GM21737 (cell line): ENCODE results near the gene SERHL2.
"Not testable (repeated sequence)": the region's sequence is repeated elsewhere in the genome, so short reads cannot be mapped to it uniquely, and the experiment has no call there.

Source experiments
- ATAC-seq: cut with Tn5 transposase; IDR thresholded peaks from one replicate; pipeline ENCODE4 v1.9.1; 2021; ENCODE audit warnings: mild to moderate bottlenecking, moderate library complexity; ENCODE audit not compliant: unreplicated experiment

Gene SERHL2

GRCh38 chr22:42535082-42535731 is 18.5 kb upstream of the SERHL2 start:
- ATAC-seq: not testable (repeated sequence)

GRCh38 chr22:42536166-42536565 is 17.6 kb upstream of the SERHL2 start:
- ATAC-seq: no peak

GRCh38 chr22:42536634-42537033 is 17.1 kb upstream of the SERHL2 start:
- ATAC-seq: not testable (repeated sequence)

GRCh38 chr22:42537199-42537831 is 16.4 kb upstream of the SERHL2 start:
- peak; percentile 46 for ATAC-seq

GRCh38 chr22:42539236-42539771 is 14.5 kb upstream of the SERHL2 start:
- peak; percentile 46 for ATAC-seq

GRCh38 chr22:42544686-42545085 is 9.1 kb upstream of the SERHL2 start:
- no peak for ATAC-seq

- ATAC-seq: no peak
These were observed 6.2 kb upstream of the SERHL2 start for GRCh38 chr22:42547562-42547961.

GRCh38 chr22:42548126-42548525 is 5.6 kb upstream of the SERHL2 start:
- ATAC-seq: not testable (repeated sequence)

GRCh38 chr22:42548597-42549330 is 5.0 kb upstream of the SERHL2 start:
- no peak for ATAC-seq

GRCh38 chr22:42549331-42550060 is 4.3 kb upstream of the SERHL2 start:
- no peak for ATAC-seq

- not testable (repeated sequence) for ATAC-seq
These were observed 1.5 kb upstream of the SERHL2 start for GRCh38 chr22:42552294-42552647.

- ATAC-seq: no peak
These were observed 6.6 kb downstream of the SERHL2 start for GRCh38 chr22:42560381-42560780.

- no peak for ATAC-seq
These were observed 7.0 kb downstream of the SERHL2 start for GRCh38 chr22:42560781-42561180.

GRCh38 chr22:42561856-42562255 is 8.1 kb downstream of the SERHL2 start:
- ATAC-seq: no peak

GRCh38 chr22:42562279-42562678 is 8.5 kb downstream of the SERHL2 start:
- no peak for ATAC-seq

GRCh38 chr22:42562684-42563083 is 8.9 kb downstream of the SERHL2 start:
- ATAC-seq: no peak

GRCh38 chr22:42563943-42564342 is 10.2 kb downstream of the SERHL2 start:
- not testable (repeated sequence) for ATAC-seq

- ATAC-seq: no peak
These were observed 10.9 kb downstream of the SERHL2 start for GRCh38 chr22:42564699-42565098.

- ATAC-seq: no peak
These were observed 12.2 kb downstream of the SERHL2 start for GRCh38 chr22:42565956-42566355.

- not testable (repeated sequence) for ATAC-seq
These were observed 14.2 kb downstream of the SERHL2 start for GRCh38 chr22:42567950-42568349.

- ATAC-seq: not testable (repeated sequence)
These were observed 16.8 kb downstream of the SERHL2 start for GRCh38 chr22:42570580-42570979.
